ENCODE results near the gene GANC. TPM values are rescaled to one million over a fixed set of nuclear protein-coding genes. Genes with fewer than 3 reads are reported as not detected.
A peak's percentile ranks its signal among the peaks of the same experiment; 100 is the strongest.

Gene GANC
- total RNA-seq, 1 experiment from 2014 or later, result 15.8 TPM

- Histone ChIP-seq H3K27ac (ENCODE audit: insufficient read length, low read depth, low read length) (no peak overlapping the region), H3K23ac (ENCODE audit: insufficient read length, low read depth, low read length) (no peak overlapping the region), H3K4me1 (ENCODE audit: insufficient read depth, low read length) (no peaks in the 10 kb centered on the region), H3K9ac (ENCODE audit: extremely low read depth, insufficient read length, low read length) (no peak overlapping the region), H3K14ac (ENCODE audit: insufficient read depth, low read length) (no peak overlapping the region; the same call in 1 of the 2 replicates), H2BK5ac (ENCODE audit: insufficient read length, low read length) (no peak overlapping the region), H3K56ac (ENCODE audit: insufficient read length, low read depth, low read length) (no peak overlapping the region), H2AK5ac (ENCODE audit: insufficient read length, low read length) (no peak overlapping the region), H2BK120ac (ENCODE audit: low read depth, low read length, poor library complexity, severe bottlenecking) (no peak overlapping the region), H3K4ac (ENCODE audit: low read depth, low read length) (no peak overlapping the region), H4K5ac (ENCODE audit: insufficient read length, low read depth, low read length) (no peak overlapping the region), H3K18ac (ENCODE audit: insufficient read length, low read depth, low read length) (no peak overlapping the region), H4K8ac (replicated peaks; ENCODE audit: insufficient read length, low read depth, low read length) (no peak overlapping the region), H4K91ac (ENCODE audit: insufficient read length, low read depth, low read length) (no peak overlapping the region), H2AFZ (ENCODE audit: low read length) (no peak overlapping the region), H3K9me3 (ENCODE audit: control insufficient read depth, low read depth, low read length) (no peaks in the 10 kb centered on the region), H2BK12ac (ENCODE audit: insufficient read length, low read depth, low read length) (no peak overlapping the region), H3K79me1 (ENCODE audit: insufficient read depth, low read depth, low read length, poor library complexity, severe bottlenecking) (no peaks in the 10 kb centered on the region), H3K4me2 (ENCODE audit: insufficient read depth, insufficient read length, low read length) (no peak overlapping the region), H3K79me2 (ENCODE audit: insufficient read depth, low read length) (no peaks in the 10 kb centered on the region), H2BK15ac (ENCODE audit: low read depth, low read length) (no peak overlapping the region), H2BK20ac (ENCODE audit: low read depth, low read length, poor library complexity, severe bottlenecking) (no peak overlapping the region), H3K27me3 (ENCODE audit: insufficient read depth, low read length) (no peaks in the 10 kb centered on the region), H3K23me2 (ENCODE audit: insufficient read length, low read depth, low read length, poor library complexity, severe bottlenecking) (no peaks in the 10 kb centered on the region), H3T11ph (ENCODE audit: low read length) (no peak overlapping the region), H4K20me1 (ENCODE audit: control insufficient read depth, insufficient read depth, insufficient read length) (no peaks in the 10 kb centered on the region)
- no peak for TF ChIP-seq CTCF (conservative IDR thresholded peaks at IDR 0.05)
- no CpG with 5 or more reads among the region's 7 CpGs for WGBS (ENCODE audit: extremely low coverage, insufficient read length, low lambda C conversion rate)
- Mint-ChIP-seq H3K27ac (peak overlapping the region in 2 of 3 experiments; percentile 38 to 60; a peak in 2 of 7 replicates), H3K9me3 (no peaks in the 10 kb centered on the region), H3K36me3 (ENCODE audit: insufficient read depth in 1 of 3, low read depth in 3 of 3) (peaks cover 0 to 8% (median 0%) of the 10 kb centered on the region in 3 experiments; a peak in 2 of 7 replicates), H3K4me3 (no peak overlapping the region), H3K27me3 (ENCODE audit: low read depth) (no peaks in the 10 kb centered on the region; the same call in 1 of the 2 replicates), H3K4me1 (no peaks in the 10 kb centered on the region)
- no peak for DNase-seq
These were observed 79.4 kb downstream of the GANC start for GRCh38 chr15:42352401-42352800.
